Measurements from ENCODE around the gene NLRP12.
"Not testable (repeated sequence)": the region's sequence is repeated elsewhere in the genome, so short reads cannot be mapped to it uniquely, and the experiment has no call there.

Gene NLRP12

DNA sequence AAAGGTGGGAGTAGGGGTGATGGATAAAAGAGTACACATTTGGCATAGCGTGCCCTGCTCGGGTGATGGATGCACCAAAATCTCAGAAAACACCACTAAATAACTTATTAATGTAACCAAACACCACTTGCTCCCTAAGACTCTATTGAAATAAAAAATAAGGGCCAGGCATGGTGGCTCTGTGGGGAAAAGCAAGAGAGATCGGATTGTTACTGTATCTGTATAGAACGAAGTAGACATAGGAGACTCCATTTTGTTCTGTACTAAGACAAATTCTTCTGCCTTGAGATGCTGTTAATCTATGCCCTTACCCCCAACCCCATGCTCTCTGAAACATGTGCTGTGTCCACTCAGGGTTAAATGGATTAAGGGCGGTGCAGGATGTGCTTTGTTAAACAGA is 14.3 kb upstream of the NLRP12 start:
- not testable (repeated sequence) for DNase-seq

DNA sequence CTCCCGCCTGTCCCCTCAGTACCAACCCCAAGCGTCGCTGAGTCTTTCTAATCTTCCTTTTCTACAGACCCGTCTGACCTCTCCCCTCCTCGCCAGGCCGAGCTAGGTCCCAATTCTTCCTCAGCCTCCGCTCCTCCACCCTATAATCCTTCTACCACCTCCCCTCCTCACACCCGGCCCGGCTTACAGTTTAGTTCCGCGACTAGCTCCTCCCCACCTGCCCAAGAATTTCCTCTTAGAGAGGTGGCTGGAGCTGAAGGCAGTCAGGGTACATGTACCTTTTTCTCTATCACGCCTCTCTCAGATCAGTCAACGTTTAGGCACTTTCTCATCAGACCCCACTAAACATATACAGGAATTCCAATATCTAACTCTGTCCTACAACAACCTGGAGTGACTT is 8.7 kb upstream of the NLRP12 start:
- DNase-seq = not testable (repeated sequence)

DNA sequence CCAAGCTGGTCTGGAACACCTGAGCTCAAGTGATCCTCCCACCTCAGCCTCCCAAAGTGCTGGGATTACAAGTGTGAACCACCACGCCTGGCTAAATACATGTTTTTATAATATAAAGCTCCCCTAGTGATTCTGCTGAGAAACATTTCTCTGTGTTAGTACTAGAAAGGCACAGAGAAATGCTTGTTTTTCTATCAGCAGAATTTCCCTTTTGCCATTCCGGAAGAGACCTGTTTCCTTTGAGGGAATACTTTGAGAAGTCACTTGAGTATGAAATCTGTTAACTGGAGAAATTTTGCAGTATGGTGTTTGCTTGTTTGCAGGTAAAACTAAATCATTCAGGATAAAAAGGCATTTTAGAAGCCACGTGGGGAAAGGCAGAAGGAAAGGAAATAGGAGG is 4.4 kb upstream of the NLRP12 start:
- DNase-seq = no peak

DNA sequence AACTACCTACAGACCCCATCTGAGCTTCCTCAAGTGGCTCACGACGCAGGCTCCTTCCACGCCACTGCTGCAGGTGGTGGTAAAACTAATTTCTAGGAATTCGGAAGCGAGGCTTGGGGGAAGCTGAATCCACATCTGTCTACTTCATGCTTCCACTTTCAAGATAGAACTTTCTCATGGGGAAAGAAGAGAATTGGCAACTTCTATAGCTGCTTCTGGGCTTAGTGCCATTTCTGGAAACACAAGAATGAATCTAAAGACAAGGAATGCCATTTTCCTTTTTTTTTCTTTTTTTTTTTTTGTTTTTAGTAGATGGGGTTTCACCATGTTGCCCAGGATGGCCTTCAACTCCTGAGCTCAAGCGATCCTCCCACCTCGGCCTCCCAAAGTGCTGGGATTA is 2.8 kb upstream of the NLRP12 start:
- no peak for DNase-seq

DNA sequence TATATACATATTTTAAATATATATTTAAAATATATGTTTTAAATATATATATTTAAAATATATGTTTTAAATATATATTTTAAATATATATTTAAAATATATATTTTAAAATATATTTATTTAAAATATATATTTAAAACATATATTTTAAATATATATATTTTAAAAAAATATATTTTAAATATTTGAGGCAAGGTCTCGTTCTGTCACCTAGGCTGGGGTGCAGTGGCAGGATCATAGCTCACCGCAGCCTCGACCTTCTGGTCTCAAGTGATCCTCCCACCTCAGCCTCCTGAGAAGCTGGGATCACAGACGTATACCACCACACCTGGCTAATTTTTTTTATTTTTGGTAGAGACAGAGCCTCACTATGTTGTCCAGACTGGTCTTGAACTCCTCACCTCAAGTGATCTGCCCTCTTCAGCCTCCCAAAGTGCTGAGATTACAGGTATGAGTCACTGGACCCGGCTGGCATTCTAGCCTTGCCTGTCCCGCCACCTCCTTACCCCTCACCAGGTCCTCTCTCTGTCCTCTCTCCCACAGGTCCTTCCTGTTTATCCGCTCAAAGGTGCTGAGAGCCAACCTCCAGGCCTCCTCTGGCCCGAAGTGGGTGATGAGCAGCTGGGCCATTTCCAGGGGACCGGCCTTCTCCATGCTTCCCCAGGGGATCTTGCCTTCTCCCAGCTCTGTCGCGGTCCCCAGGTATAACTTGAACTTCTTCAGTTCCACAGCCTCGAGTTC is 564 bp downstream of the NLRP12 start:
- no peak for DNase-seq

DNA sequence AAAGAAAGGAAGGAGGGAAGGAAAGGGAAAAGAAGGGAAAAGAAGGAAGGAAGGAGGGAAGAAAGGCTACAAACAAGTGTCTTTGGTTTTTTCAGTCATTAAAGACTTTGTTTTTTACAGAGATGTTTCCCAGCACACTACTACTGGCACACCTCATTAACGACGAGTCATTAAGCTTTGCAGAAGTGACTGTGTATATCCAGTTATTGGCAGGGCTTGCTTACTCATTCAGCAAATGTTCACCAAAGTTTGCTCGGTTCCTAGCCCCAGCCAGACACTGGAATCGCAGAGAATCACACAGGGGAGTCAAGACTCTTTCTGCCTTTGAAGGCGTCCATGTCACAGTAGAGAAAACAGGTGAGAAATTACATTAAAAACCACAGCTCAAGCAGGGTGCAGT is 4.3 kb downstream of the NLRP12 start:
- no peak for DNase-seq

DNA sequence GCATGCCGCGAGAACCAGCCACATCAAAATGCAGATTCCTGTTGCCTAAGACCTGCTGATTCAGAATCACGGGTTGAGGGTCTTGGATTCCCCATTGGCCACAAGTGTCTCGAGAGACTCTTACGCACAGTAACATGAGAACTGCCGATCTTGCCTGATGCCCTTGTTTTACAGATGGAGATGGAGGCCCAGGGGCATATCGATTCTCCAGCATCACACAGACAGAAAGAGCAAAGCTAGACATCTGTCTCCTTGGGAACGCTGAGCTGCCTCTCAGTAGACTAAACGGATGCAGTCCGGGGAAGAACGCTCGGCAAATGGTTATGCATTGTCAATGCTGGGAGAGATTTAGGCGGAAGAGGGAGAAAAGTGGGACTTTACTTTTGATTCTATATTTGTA is 5.4 kb downstream of the NLRP12 start:
- no peak for DNase-seq

DNA sequence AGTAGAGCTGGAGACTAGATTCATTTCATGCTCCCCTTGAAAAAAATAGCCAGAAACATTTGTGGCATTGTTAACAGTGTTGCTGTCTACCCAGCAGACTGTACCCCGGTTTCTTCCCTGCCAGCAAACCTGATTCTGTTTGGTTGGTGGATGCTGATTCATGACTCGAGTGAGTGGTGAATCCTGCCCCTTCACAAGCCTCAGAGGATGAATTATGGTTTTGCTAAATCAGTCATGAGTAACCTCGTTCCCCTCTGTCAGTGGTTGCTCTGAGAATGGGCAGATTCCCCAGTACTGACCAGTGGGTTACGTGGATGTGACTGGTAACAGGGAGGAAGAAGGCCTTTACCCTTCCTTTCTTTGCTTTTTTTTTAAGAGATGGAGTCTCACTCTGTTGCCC is 10.1 kb downstream of the NLRP12 start:
- no peak for DNase-seq

DNA sequence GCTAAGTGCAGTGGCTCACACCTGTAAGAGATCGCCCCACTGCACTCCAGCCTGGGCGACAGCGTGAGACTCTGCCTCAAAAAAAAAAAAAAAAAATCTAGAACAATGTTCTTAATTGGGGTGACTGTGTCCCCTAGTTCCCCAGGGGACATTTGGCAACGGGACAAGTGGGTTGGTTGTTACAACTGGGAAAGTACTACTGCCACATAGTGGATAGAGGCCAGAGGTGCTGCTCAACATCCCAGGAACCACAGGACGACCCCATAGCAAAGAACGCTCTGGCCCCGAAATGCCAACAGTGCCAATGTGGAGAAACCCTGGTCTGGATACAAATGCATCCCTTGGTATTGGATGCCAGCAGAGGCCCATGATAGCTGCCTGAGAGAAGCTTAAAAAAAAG is 11.8 kb downstream of the NLRP12 start:
- peak; percentile 44 for DNase-seq

DNA sequence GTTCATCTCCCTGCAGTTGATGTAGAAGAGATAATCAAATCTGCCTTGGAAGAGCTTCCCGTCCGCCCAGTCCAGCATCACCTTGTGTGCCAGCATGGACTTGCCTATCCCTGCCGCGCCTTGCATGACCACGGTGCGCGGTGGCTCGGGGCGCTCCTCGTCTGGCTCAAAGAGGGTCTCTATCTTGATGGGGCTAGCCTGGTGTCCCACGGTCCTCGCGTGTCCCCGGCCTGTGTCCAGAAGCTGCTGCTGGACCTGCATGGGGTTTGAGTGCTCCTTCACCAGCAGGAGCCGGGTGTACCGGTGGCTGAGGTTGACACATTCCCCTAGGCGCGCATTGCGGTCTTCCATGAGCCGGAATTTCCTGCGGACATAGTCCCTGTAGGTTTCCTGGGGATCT is 13.2 kb downstream of the NLRP12 start:
- DNase-seq = no peak

DNA sequence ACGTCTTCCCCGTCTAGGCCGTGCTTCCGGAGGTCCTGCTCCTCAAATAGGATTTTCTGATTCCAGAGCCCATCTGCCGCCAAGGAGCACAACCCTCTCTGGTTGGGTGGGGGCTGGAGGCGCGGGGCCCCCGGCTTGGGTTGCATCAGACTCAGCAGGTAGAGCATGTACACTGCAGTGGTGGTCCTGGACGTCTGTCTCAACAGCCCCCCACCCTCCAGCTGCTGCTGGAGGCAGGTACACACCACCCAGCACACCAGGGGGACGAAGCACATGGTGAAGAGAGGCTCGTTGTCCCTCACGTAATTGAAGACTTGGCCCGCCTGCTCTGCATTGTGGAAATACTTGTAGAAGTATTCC is 13.9 kb downstream of the NLRP12 start:
- DNase-seq = no peak

DNA sequence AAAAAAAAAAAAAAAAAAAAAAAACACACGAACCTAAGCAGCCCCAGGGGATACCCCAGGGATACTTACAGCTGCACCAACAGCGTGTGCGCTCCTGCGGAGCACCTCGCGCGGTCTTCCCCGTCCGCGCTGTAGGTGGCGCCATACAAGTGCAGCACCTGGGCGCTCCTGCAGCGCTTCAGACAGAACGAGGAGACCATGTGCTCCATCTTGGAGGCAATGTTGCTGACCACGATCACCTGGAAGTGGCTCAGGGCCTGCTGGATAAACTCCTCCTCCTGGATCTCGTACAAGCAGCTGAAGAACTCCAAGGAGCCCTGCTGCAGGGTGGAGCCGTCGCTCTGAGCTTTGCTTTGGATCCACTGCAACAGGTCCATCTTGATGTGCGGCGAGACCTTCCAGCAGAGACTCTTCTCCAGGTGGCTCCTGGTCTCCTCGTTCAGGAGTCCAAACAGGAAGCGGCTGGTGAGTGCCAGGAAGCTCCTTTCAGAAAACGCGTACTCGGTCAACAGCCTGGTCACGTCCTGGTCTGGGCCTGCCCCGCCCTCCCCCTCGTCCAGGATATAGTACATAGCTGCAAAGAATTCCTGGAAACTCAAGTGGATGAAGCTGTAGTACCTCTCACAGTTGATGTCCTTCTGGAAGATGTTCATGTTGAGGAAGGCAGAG is 14.5 kb downstream of the NLRP12 start:
- peak; percentile 19 for DNase-seq

DNA sequence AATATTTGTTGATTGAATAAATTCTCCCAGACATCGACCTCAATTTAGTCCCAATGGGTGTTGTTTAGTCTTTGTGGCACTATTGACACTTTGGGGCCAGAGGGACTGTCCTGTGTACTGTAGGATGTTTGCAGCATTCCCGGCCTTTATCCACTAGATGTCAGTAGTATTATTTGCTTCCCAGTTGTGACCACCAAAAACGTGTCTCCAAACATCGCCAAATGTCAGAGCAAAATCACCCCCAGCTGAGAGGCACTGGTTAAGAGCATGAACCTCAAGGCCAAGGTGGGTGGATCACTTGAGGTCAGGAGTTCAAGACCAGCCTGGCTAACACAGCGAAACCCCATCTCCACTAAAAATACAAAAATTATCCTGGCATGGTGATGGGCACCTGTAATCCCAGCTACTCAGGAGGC is 15.4 kb downstream of the NLRP12 start:
- peak; percentile 71 for DNase-seq

DNA sequence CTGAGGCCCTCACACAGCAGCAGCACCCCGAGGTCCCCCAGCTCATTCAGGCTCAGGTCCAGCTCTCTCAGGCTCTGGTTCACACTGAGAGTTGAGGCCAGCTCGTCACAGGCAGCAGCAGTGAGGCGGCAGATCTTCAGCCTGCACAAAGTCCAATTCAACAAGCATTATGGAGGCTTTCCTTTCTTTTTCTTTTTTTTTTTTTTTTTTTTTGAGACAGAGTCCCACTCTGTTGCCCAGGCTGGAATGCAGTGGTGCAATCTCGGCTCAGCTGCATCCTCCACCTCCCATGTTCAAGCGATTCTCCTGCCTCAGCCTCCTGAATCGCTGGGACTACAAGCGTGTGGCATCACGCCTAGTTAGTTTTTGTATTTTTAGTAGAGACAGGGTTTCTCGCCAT is 22.9 kb downstream of the NLRP12 start:
- DNase-seq = no peak

DNA sequence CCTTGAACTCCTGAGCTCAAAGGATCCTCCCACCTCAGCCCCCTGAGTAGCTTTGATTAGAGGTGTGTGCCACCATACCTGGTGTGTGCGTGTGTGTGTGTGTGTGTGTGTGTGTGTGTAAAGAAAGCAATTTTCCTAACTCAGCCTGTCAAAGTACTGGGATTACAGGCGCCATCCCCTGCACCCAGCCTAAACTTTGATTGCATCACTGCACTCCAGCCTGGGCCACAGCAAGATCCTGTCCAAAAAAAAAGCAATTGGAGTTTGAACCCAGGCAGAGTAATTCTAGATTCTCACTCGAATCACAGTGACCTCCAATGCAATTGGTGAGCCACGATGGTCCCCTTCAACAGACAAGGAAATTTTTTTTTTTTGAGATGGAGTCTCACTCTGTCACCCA is 29.1 kb downstream of the NLRP12 start:
- no peak for DNase-seq

DNA sequence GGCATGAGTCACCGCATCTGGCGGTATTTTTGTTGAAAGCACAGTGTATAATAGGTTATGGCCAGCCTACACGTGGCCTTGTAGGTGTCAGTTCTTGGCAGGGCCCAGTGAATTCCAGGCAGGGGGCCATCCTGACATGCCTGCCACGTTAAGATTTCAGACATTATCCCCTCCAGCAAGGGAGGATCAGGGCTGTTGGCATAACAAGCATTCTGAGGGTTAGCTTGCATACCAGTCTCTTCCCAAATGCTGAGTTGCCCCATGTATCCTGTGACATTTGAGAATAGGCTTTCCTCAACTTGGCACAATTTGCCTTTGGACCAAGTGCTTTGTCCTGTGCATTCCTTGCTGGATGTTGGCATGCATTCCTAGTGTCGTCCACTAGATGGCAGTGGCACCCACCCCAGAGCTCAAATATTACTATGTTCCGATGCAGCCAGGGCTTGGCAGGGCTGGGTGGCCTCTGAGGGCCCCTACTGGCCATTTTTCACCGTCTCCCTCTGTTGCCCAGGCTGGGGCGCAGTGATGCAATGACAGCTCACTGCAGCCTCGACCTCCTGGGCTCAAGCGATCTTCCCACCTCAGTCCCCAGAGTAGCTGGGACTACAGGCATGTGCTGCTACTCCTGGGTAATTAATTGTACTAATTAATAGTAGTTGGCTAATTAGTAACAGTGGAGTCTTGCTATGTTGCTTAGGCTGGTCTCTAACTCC is 31.2 kb downstream of the NLRP12 start:
- DNase-seq = peak; percentile 94

DNA sequence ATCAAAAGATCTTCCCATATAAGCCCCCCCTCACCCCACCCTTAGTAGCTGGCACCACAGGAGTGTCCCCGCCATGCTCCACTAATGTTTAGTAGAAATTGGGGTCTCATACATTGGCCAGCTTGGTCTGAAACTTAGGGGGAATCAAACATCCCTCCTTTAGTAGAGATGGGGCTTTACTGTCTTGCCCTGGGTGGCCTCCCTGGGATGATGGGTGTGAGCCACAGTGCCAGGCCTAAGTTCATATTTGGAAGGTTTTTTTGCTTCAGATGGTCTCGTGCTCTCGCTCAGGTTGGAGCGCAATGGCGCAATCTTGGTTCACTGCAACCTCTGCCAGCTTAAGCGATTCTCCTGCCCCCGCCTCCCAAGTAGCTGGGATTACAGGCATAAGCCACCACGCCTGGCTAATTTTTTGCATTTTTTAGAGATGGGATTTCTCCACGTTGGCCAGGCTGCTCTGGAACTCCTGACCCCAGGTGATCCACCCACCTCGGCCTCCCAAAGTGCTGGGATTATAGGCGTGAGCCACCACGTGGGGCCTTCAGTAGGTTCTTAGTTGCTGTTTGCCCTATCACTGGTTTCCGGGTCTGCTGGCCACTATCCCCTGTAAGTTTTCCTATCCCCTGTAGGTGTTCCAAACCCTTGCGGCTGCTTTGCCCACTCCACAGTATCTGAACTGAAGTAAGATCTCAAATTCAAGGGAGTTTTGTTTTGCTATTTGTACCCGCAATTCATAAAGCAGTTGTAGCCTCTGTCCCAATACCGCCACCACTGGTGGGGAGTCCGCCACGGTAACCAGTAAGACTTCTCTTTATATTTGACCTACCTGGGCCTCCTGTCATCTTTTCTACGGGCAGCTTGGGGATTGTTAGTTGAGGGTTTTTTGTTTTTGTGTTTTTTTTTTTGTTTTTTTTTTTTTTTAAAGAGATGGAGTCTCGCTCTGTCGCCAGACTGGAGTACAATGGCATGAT is 34.1 kb downstream of the NLRP12 start:
- no peak for DNase-seq

DNA sequence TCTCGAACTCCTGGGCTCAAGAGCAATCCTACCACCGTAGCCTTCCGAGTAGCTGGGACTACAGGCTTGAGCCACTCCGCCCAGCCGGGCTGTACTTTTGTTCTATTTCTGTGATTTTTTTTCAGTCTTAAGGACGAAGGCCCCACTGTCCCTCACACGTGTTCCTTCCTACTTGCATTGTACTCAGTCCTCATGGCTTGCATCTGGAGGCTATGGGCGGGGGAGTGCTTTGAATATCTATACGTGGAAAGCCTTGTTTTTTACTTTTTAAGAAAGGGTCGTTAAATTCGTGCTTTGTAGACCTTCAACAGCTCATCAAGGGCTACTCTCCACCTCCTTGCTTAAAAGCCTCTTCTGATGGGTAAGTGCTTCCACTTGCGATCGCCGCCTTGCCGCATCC is 36.8 kb downstream of the NLRP12 start:
- no peak for DNase-seq

DNA sequence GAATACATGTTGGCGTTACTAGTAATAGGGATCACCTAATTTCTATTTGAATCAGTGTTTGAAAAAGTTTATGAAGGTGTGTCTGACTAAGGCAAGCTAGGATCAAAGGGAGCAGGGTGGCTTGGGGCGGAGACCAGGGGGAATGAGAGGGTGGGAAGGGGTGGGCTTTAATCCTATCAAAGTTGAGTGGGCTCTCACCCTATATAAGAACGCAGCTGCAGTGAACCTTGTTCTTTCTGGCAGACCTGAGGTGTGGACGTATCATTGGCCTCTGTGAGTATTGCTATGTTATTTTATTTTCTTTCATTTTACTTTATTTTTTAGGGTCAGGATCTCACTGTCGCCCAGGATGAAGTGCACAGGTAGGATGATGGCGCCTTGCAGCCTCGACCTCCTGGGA is 37.4 kb downstream of the NLRP12 start:
- no peak for DNase-seq

DNA sequence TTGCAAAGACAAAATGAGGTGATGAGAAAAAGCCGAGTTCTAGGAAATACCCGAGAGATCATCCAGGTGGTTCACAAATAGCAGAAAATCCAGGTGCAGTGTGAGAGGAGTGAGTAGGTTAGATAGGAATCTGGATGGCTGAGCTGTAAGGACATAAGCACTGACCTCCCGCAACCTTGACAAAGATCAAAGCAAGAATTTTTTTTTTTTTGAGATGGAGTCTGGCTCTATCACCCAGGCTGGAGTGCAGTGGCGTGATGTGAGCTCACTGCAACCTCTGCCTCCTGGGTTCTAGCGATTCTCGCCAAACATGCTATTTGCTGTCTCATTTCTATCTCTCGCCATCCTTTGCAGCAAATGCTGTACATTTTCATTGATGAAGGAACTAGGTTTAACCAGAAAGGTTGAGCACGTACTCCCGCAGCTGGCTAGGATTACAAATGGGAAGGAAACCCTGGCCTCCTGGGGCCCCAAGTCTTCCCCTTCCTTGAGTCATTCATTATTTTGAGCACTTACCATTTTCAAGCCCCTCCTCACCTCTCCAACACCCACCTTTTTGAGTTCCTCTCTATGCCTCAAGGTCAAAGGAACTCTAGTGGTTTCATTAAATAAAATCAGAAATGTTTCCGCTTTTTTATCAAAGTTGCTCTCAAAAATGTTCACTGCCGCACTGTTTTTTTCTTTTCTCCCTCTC is 38.8 kb downstream of the NLRP12 start:
- DNase-seq = no peak

DNA sequence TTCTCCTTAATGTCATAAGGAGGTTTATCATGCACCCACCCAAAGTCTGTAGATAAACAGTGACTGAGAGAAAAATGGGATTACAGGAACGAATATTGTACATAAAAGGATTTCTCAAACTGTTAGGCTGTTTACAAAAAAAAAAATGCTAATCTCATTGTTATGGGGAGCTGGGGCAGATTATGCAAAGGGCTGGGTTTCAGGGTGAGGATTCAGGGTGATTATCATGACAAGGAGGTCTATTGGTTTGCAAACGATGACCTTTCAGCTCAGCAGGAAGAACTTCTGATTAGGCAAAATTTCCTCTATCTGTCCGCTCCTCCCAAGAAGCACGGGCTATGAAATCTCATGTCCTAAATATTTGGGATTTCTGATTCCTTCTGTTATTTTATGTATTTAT is 41.4 kb downstream of the NLRP12 start:
- no peak for DNase-seq

DNA sequence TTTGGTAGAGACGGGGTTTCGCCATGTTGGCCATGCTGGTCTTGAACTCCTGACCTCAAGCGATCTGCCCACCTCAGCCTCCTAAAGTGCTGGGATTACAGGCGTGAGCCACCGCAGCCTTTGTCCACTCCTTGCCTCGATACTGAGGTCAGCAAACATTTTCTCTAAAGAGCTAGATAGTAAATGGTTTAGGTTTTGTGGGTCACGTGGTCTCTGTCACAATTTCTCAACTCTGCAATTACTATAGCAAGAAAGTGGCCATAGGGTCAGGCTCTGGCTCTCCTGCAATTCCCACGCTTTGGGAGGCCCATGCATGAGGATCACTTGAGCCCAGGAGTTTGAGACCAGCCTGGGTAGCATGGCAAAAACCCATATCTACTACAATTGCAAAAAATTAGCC is 42.8 kb downstream of the NLRP12 start:
- DNase-seq = not testable (repeated sequence)

All from hematopoietic multipotent progenitor cell treated with erythropoietin and hydrocortisone succinate and interleukin-3 and kit ligand, for 4 days (in vitro differentiated cells).